GM21737 (cell line): Measurements from ENCODE around the gene FBRSL1.
"Not testable (repeated sequence)": the region's sequence is repeated elsewhere in the genome, so short reads cannot be mapped to it uniquely, and the experiment has no call there.

ENCODE experiments used
- ATAC-seq: cut with Tn5 transposase; IDR thresholded peaks from one replicate; pipeline ENCODE4 v1.9.1; 2021; ENCODE audit warnings: mild to moderate bottlenecking, moderate library complexity; ENCODE audit not compliant: unreplicated experiment

FBRSL1 gene

GRCh38 chr12:132470397-132470796, 19.6 kb upstream of the FBRSL1 start:
- no peak for ATAC-seq

DNA sequence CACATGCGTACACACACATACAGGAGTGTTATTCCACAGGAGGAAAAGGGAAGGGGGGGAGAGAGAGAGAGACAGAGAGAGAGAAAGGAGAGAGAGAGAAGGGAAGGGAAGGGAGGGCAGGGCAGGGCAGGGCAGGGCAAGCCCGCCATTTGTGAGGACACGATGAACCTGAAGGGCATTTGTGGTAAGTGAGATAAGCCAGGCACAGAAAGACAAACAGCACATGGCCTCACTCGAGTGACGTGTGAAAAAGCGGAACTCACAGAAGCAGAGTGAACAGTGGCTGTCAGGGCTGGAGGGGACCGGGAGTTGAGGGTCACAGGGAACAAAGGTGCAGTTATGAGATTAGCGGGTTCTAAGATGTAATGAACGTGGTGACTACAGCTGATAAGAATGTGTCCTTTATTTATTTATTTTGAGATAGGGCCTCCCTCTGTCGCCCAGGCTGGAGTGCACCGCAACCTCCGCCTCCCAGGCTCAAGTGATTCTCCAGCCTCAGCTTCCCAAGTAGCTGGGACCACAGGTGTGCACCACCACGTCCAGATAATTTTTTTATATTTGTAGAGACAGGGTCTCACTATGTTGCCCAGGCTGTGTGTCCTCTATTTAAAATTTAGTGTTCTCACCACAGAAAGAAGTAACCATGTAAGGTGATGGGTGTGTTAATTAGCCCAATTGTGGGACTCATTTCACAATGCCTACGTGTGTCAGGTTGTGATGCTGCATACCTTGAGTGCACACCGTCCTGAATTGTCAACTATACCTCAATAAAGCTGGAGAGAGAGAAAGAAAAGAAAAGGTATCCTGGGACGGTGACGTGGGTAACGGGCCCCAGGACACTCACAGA, 18.7 kb upstream of the FBRSL1 start:
- no peak for ATAC-seq

GRCh38 chr12:132471858-132472255, 18.1 kb upstream of the FBRSL1 start:
- no peak for ATAC-seq

DNA sequence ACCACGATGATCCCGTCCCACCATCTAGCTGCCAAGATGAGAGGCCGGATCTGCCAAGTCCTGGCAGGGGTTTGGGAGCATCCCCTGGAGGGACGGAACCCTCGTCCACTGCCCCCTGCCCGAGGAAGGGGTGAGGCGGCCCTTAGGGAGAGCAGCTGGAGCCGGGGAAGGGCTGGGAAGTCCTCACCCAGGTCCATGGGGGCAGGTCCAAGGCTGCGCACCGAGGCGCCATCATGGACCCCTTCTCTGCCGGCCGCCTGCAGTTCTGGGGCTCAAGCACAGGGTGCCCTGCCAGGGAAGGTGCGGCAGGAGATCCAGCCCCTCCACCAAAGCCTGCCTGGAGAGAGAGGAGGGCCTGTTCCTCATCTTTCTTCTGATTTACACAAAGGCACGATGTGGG, 17.6 kb upstream of the FBRSL1 start:
- no peak for ATAC-seq

GRCh38 chr12:132474237-132474741, 15.7 kb upstream of the FBRSL1 start:
- no peak for ATAC-seq

- not testable (repeated sequence) for ATAC-seq
These were observed 15.1 kb upstream of the FBRSL1 start for GRCh38 chr12:132474799-132475303.

DNA sequence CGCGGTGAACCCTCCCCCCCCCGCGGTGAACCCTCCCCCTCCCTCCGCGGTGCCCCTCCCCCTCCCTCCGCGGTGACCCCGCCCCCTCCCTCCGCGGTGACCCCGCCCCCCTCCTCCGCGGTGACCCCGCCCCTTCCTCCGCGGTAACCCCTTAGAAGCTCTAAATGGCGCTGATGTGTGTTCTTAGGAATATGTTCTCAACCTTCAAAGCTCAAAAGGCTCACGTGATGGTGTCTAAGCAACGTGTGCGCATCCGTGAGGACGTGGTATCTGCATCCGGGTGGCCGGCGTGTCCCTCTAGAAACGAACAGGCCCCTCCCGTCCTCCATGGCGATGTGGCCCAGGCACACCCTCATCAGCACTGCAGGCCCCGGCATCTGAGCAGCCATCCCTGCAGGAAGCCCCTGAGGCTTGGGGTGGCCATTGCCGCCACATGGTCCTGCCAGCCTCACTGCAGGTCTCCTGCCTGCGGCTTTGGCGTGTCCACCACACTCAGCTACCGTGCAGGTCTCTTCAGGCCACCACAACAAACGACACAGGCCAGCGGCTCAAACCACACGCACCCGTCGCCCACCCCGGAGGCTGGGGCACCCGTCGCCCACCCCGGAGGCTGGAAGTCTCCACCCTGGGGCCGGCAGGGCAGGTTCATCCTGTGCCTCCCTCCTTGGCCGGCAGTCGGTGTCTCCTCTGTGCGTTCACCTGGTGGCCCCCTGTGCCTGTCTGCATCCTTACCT, 14.5 kb upstream of the FBRSL1 start:
- no peak for ATAC-seq

GRCh38 chr12:132476038-132476414, 13.9 kb upstream of the FBRSL1 start:
- ATAC-seq, result no peak

- no peak for ATAC-seq
These were observed 13.5 kb upstream of the FBRSL1 start for GRCh38 chr12:132476421-132476820.

GRCh38 chr12:132477017-132477702, 12.8 kb upstream of the FBRSL1 start:
- ATAC-seq, result no peak

DNA sequence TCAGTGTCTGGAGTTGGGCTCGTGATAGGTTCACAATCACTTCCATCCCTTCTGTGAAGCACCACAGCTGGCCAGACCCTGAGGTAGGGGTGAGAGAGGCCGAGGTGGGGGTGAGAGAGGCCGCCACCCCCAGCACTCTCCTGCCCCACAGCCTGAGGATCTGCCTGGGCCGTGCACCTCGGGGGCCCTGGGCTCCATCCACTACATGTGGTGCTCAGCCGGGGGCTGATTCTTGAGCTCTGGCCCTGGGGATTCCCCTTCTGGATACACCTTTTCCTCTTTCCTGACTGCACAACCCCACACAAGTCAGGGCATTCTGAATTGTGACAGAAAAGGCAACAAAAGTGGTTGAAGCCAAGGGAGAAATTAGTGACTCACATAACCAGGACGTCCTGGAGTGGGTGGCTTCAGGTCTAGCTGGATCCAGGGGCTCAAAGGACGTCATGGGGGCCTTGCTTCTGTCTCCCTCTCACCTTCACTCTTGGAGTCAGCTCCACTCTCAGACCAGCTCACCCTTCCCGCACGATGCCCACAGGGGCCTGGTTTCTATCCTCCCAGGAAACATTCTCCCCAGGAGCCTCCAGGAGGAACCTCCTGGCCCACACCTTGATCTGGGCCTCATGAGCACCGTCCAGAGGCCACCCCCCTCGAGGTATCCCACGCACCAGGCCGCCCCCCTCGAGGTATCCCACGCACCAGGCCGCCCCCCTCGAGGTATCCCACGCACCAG, 12.1 kb upstream of the FBRSL1 start:
- no peak for ATAC-seq

DNA sequence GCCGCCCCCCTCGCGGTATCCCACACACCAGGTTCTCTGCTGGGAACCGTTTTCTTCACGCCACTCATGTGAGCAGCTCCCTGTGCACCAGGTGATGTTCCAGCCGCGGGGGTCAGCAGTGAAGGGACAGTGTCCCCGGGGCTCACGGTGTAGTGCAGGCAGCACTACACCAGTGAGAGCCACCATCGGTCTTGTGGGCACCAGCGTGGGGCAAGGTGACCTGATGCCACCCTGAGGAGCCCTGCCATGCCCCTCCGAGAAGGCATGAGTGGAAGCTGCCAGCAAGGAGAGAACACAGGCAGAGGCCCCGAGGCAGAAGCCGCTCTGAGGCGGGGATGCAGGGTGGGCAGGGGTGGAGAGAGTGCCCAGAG, 11.5 kb upstream of the FBRSL1 start:
- no peak for ATAC-seq

DNA sequence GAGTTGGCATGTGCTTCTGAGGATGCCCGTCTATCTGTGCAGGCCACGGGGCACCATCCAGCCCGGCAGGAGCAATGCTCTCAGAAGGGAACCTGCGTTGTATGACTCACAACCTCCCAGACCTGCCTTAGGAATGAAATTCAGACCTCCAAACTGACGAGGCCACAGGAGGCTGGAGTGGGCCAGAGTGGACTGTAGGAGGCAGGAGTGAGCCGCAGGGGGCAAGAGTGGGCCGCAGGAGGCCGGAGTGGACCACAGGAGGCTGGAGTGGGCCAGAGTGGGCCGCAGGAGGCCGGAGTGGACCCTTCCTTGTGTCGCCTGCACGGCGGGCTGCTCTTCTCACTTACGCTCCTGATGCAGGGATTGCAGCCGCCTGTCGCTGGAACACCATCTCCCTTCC, 11.1 kb upstream of the FBRSL1 start:
- ATAC-seq, result no peak

DNA sequence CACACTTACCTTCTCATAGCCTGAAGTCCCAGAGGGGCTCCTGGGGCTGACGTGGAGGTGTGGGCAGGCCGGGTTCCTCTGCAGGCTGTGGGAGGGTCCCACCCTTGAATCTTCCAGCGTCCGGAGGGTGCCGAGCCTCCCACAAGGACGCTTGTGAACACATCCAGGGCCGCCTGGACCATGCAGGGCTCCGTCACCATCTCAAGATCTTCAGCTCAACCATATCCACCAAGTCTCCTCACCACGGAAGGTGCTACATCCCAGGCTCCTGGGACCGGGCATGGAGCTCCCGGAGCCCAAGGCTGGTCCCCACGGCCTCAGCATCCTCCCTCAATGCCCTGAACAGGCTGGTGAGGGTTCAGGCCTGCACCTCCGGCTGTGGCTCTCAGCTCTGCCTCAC, 10.7 kb upstream of the FBRSL1 start:
- no peak for ATAC-seq

DNA sequence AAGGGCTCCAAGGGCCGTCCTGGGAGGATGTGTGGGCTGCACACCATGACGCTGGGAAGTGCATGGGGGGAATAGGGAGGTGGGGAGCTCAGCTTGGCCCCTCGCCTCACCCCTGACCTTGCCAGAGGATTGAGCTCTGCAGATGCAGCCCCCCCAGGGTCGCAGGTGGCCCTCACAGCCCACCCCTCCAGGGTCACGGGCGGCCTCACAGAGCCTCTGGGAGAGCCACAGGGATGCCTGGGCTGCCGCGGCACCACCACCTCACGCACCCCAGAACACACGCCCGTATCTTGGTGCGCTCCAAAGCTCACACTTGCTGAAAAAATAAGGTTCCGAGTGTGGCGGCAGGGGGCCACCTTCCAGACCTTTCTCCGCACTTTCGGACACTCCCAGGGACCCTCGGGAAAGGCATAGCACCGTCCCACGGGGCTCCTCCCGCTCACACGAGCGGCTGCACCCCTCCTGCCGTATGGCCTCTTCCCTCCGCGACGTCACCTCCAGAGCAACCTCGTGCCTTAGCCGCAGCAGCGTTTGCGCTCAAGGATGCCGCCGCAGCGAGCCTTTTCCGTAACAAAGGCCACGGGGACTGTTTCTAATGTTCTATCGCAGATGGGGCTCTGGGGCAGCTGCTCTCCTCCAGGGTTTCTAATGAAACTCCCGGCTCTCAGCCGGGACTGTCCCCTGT, 9.9 kb upstream of the FBRSL1 start:
- no peak for ATAC-seq

DNA sequence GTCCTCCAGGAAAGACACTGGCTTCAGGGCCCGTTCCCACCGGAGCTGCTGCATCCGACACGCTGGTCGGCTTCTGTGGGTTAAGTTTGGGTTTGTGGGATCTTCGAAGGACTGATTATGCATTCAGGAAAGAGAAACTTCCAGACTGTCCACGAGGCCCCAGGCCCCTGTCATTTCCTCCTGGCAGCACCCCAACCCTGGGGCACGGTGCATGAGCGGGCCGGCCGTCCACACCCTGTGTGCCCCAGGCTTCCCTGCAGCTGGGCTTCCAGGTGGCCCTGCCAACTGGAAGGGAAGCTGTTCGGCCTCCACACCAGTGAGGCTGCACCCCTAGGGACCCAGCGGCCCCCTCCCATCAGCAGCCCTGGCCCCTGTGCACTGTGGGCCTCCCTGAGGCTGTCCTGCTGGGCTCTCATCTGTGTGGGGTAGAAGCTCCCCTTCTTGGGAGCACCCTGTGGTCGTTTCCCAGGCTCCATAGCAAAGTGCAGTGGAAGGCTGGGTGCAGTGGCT, 9.3 kb upstream of the FBRSL1 start:
- ATAC-seq, result no peak

- ATAC-seq, result no peak
These were observed 8.6 kb upstream of the FBRSL1 start for GRCh38 chr12:132481345-132481744.

DNA sequence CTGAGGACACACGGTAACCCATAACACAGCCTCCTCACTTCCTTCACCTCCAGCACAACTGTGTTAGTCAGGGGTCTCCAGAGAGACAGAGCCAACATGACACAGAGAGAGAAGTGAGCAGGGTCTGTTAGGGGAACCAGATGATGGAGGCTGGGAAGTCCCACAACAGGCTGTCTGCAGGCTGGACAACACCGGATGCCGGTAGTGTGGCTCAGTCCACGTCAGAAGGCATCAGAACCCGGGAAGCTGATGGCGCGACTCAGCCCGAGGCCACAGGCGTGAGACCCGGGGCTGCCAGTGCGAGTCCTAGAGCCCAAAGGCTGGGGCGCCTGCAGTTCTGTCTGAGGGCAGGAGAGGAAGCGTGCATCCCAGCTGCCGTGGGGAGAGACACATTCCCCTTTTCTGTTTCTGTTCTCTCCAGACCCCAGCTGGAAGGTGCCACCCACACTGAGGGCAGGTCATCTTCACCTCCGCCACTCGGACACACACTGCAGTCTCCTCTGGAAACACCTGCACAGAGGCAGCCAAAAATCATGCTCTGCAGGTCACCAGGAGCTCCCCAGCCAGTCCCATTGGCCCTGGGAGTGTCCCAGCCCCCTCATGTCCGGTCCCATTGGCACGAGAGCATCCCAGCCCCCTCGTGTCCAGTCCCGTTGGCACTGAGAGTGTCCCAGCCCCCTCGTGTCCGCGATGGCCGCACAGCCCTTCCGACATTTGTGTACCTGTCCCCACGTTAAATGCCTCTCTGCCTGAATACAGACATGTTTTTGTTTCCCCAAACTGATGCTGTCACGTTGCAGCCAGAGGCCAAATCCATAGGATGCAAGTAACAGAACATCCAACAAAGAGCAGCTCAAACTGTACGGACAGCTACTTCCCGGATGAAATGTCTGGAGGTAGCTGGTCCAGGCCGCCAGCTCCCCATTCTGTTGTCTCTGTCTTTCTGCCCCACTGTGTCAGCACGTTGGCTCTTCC, 7.9 kb upstream of the FBRSL1 start:
- ATAC-seq, result no peak

DNA sequence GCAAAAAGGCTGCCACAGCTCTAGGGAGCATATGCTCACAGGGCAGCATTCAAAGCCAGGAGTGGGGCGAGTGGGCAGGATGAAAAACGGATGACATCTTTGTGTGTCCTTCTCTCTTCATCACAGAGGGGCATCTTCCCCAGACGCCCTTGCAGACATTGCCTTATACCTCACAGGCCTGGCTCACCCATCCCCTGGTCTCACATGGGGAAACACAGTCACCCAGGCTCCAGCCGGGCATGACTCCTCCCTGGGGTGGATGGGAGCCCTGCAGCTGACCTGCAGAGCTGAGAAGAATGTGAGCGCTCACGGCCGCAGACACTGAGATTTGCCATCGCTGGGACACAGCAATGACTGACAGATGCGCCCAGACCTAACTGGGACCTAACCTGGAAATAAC, 7.2 kb upstream of the FBRSL1 start:
- ATAC-seq, result no peak
